Measurements from ENCODE around the gene MED12. TPM values are rescaled to one million over a fixed set of nuclear protein-coding genes. Genes with fewer than 3 reads are reported as not detected.

The MED12 gene
- 10 to 100 TPM in 2 of 6 donors, 1 to 10 TPM in 4; 7.2 to 20.3 (median 9.0) TPM for polyA plus RNA-seq (ENCODE audit: low read depth in 6 of 6)

- H3K4me1 Mint-ChIP-seq = peaks cover 0 to 23% (median 14%) of the 10 kb centered on the region in 3 donors
- H3K27me3 Mint-ChIP-seq = no peaks in the 10 kb centered on the region
- ATAC-seq (ENCODE audit: low read depth in 2 of 2) = peak; percentile 92 to 94
- peaks cover 0 to 2% (median 0%) of the 10 kb centered on the region in 7 donors for H3K9me3 Mint-ChIP-seq
- peak within 1 kb of the TSS; percentile 87 to 95 (median 91) for H3K4me3 Mint-ChIP-seq
- peak; percentile 74 for DNase-seq
- peak within 1 kb of the TSS; percentile 94 to 98 (median 95) for H3K27ac Mint-ChIP-seq
- peaks cover 0 to 13% of the 10 kb centered on the region in 2 donors for H3K36me3 Mint-ChIP-seq
Observed at GRCh38 chrX:71118032-71118984, at the start of gene MED12. TSS of gene MED12 (plus strand) at chrX:71118596. CDS start at chrX:71118755, 159 bp downstream.

- peaks cover 3 to 12% (median 10%) of the 10 kb centered on the region in 3 donors for H3K4me1 Mint-ChIP-seq
- H3K27ac Mint-ChIP-seq = peak overlapping the region in 1 of 6 donors; percentile 18
- peak overlapping the region in 1 of 8 donors; percentile 70 for H3K4me3 Mint-ChIP-seq
- DNase-seq = no peak
- H3K36me3 Mint-ChIP-seq = no peaks in the 10 kb centered on the region
- H3K9me3 Mint-ChIP-seq = peaks cover 0 to 2% (median 0%) of the 10 kb centered on the region in 7 donors
- peaks cover 0 to 38% (median 0%) of the 10 kb centered on the region in 3 donors for H3K27me3 Mint-ChIP-seq
- no peak for ATAC-seq (ENCODE audit: low read depth in 2 of 2)
Observed at GRCh38 chrX:71070531-71070930, 47.9 kb upstream of the MED12 start.

DNA sequence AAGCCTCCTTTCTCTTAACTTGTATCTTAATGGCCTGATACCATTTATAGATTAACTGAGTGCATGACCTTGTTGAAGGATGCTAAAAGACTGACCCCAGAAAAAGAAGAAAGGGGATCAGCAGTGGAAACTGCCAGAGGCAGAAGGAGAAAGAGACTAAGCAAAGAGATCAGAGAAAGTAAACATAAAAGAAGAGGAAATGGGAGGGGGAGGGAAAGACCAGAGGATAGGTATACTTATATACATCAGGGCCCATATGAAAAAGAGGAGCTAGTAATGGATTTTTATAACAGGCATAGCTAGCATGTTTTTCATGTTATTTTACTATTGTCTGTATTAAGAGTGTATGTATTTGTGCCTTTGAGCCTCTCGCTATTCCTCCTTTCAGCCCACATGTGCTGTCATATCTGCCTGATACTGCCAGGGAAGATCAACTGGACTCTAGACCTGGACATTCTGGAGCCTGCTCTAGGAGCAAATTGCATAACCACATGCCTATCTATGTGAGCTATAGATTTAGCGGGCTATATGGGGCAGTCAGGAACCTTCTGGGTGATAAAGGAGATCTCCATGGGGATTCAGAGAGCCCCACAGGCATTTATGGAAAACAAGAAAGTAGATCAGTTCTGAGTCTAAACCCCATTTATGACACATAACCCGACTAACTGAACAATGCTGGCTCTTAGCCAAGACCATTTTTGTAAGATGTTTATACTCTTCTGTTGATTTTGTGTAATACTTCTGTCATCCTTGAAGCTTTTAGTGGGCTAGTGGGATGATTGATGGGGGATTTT lies 36.9 kb upstream of the MED12 start:
- Mint-ChIP-seq H3K27me3 (peaks cover 0 to 5% (median 1%) of the 10 kb centered on the region in 3 donors), H3K4me1 (no peaks in the 10 kb centered on the region), H3K4me3 (no peak overlapping the region), H3K27ac (no peak overlapping the region), H3K36me3 (no peaks in the 10 kb centered on the region), H3K9me3 (peaks cover 0 to 2% (median 0%) of the 10 kb centered on the region in 7 donors)
- DNase-seq = no peak
- no peak for ATAC-seq (ENCODE audit: low read depth in 2 of 2)

GRCh38 chrX:71082124-71082647 lies 36.2 kb upstream of the MED12 start:
- DNase-seq = no peak
- Mint-ChIP-seq H3K9me3 (peaks cover 0 to 2% (median 0%) of the 10 kb centered on the region in 7 donors), H3K4me3 (no peak overlapping the region), H3K4me1 (no peaks in the 10 kb centered on the region), H3K36me3 (no peaks in the 10 kb centered on the region), H3K27ac (no peak overlapping the region), H3K27me3 (no peaks in the 10 kb centered on the region)
- no peak for ATAC-seq (ENCODE audit: low read depth in 2 of 2)

DNA sequence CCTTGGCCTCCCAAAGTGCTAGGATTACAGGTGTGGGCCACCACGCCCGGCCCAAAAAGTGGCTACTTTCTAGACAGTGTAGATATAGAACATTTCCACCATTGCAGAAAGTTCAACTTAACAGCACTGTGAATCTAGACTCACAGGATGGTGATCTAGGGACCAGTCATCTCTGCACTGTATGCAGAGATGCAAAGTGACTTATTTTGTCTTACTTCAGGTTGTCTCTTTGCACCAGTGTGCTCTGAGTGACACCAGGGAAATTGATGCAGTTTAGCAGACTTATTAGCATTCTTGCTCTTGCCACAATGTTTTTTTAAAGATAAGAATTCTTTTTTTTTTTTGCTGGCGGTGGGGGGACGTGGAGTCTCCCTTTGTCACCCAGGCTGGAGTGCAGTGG lies 35.6 kb upstream of the MED12 start:
- no peaks in the 10 kb centered on the region for H3K27me3 Mint-ChIP-seq
- peaks cover 0 to 2% (median 0%) of the 10 kb centered on the region in 7 donors for H3K9me3 Mint-ChIP-seq
- H3K36me3 Mint-ChIP-seq = no peaks in the 10 kb centered on the region
- no peak overlapping the region for H3K4me3 Mint-ChIP-seq
- no peaks in the 10 kb centered on the region for H3K4me1 Mint-ChIP-seq
- DNase-seq = no peak
- ATAC-seq (ENCODE audit: low read depth in 2 of 2) = no peak
- H3K27ac Mint-ChIP-seq = no peak overlapping the region

GRCh38 chrX:71085900-71086299 lies 32.5 kb upstream of the MED12 start:
- Mint-ChIP-seq H3K4me1 (no peaks in the 10 kb centered on the region), H3K27ac (no peak overlapping the region), H3K36me3 (no peaks in the 10 kb centered on the region), H3K9me3 (no peaks in the 10 kb centered on the region), H3K27me3 (no peaks in the 10 kb centered on the region), H3K4me3 (no peak overlapping the region)
- ATAC-seq (ENCODE audit: low read depth in 2 of 2) (no peak), DNase-seq (no peak)

- no peak overlapping the region for H3K27ac Mint-ChIP-seq
- DNase-seq (no peak), ATAC-seq (ENCODE audit: low read depth in 2 of 2) (no peak)
- peaks cover 0 to 12% (median 0%) of the 10 kb centered on the region in 3 donors for H3K27me3 Mint-ChIP-seq
- H3K36me3 Mint-ChIP-seq = no peaks in the 10 kb centered on the region
- peak overlapping the region in 2 of 8 donors; percentile 15 to 44 for H3K4me3 Mint-ChIP-seq
- peaks cover 0 to 5% (median 0%) of the 10 kb centered on the region in 7 donors for H3K9me3 Mint-ChIP-seq
- H3K4me1 Mint-ChIP-seq = peaks cover 8 to 14% (median 10%) of the 10 kb centered on the region in 3 donors
Observed at GRCh38 chrX:71091263-71091662, 27.1 kb upstream of the MED12 start.

DNA sequence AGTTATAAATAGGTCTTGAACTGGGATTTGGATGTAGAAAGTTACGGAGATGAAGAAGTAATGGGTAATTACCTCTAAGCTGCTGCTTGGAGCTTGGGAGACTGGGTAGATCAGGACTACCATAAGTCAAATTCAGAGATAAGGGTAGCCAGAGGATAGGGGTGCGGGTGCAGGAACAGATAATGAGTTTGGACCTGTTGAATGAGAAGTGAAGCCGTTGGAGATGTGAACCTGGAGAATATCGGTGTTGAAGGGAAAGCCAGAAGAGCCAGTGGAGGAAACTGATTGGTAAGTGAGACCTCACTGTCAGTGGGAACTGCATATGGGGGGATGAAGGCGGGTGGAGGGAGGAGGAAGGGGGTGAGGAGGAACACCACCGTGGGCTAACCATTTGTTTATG lies 23.4 kb upstream of the MED12 start:
- H3K27me3 Mint-ChIP-seq = peaks cover 0 to 12% (median 0%) of the 10 kb centered on the region in 3 donors
- H3K4me1 Mint-ChIP-seq = peaks cover 15 to 36% (median 23%) of the 10 kb centered on the region in 3 donors
- peak overlapping the region in 3 of 6 donors; percentile 15 to 98 (median 93) for H3K27ac Mint-ChIP-seq
- H3K36me3 Mint-ChIP-seq = no peaks in the 10 kb centered on the region
- no peak for ATAC-seq (ENCODE audit: low read depth in 2 of 2)
- H3K4me3 Mint-ChIP-seq = peak overlapping the region; percentile 90 to 98 (median 94)
- peaks cover 0 to 5% (median 0%) of the 10 kb centered on the region in 7 donors for H3K9me3 Mint-ChIP-seq
- no peak for DNase-seq

GRCh38 chrX:71095555-71095980 lies 22.8 kb upstream of the MED12 start, which contains the start of gene FOXO4:
TSS of gene FOXO4 (plus strand) at chrX:71095851. CDS start at chrX:71096529, 678 bp downstream.
- Mint-ChIP-seq H3K27ac (peak within 1 kb of the TSS; percentile 93 to 99 (median 95)), H3K4me1 (peaks cover 15 to 39% (median 23%) of the 10 kb centered on the region in 3 donors), H3K9me3 (peaks cover 0 to 5% (median 0%) of the 10 kb centered on the region in 7 donors), H3K27me3 (peaks cover 0 to 16% (median 0%) of the 10 kb centered on the region in 3 donors), H3K36me3 (no peaks in the 10 kb centered on the region), H3K4me3 (peak within 1 kb of the TSS; percentile 90 to 98 (median 94))
- ATAC-seq (ENCODE audit: low read depth in 2 of 2) (peak; percentile 86 to 87), DNase-seq (peak; percentile 83)

DNA sequence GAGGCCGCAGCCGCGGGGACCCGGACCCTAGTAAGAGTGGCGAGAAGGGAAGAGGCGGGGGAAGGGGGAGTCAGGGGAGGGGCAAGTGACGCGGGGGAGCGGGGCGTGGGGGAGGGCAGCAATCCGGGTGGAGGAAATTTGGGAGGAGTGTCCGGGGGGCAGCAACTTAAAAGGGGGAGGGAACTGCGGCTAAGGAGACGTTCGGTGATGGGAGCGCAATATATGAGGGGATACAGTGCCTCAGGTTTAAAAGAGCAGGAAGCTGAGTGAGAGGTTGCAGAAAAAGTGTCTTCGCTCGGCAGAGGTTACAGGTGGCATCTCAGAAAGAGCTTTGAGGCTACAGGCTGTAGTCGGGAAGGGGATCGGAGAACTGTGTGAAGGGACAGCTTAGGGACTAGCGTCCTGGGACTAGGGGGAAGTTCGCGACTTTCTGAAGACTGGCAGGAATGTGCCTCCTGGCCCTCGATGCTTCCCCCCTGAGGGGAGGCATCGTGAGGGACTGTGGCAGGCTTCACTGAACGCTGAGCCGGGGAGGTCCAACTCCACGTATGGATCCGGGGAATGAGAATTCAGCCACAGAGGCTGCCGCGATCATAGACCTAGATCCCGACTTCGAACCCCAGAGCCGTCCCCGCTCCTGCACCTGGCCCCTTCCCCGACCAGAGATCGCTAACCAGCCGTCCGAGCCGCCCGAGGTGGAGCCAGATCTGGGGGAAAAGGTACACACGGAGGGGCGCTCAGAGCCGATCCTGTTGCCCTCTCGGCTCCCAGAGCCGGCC lies 22.2 kb upstream of the MED12 start:
- Mint-ChIP-seq H3K27me3 (peaks cover 0 to 20% (median 0%) of the 10 kb centered on the region in 3 donors), H3K36me3 (no peaks in the 10 kb centered on the region), H3K9me3 (peaks cover 0 to 5% (median 0%) of the 10 kb centered on the region in 7 donors), H3K4me1 (peaks cover 15 to 43% (median 25%) of the 10 kb centered on the region in 3 donors), H3K4me3 (peak overlapping the region; percentile 90 to 98 (median 94)), H3K27ac (peak overlapping the region; percentile 93 to 99 (median 95))
- ATAC-seq (ENCODE audit: low read depth in 2 of 2) (peak; percentile 37 to 39), DNase-seq (no peak)

DNA sequence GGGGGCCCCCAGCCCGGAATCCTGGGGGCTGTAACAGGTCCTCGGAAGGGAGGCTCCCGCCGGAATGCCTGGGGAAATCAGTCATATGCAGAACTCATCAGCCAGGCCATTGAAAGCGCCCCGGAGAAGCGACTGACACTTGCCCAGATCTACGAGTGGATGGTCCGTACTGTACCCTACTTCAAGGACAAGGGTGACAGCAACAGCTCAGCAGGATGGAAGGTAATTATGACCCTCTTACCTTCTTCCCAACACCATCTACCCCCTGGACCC lies 21.7 kb upstream of the MED12 start:
- ATAC-seq (ENCODE audit: low read depth in 2 of 2) = no peak
- no peak for DNase-seq
- Mint-ChIP-seq H3K4me3 (peak overlapping the region; percentile 90 to 98 (median 94)), H3K36me3 (no peaks in the 10 kb centered on the region), H3K27me3 (peaks cover 0 to 20% (median 0%) of the 10 kb centered on the region in 3 donors), H3K9me3 (peaks cover 0 to 5% (median 0%) of the 10 kb centered on the region in 7 donors), H3K27ac (peak overlapping the region in 1 of 6 donors; percentile 99), H3K4me1 (peaks cover 15 to 48% (median 29%) of the 10 kb centered on the region in 3 donors)

- peaks cover 0 to 20% (median 0%) of the 10 kb centered on the region in 3 donors for H3K27me3 Mint-ChIP-seq
- no peaks in the 10 kb centered on the region for H3K36me3 Mint-ChIP-seq
- H3K27ac Mint-ChIP-seq = peak overlapping the region in 3 of 6 donors; percentile 19 to 71 (median 49)
- H3K9me3 Mint-ChIP-seq = peaks cover 0 to 5% (median 0%) of the 10 kb centered on the region in 7 donors
- ATAC-seq (ENCODE audit: low read depth in 2 of 2) (peak; percentile 59 to 63), DNase-seq (peak; percentile 76)
- H3K4me3 Mint-ChIP-seq = peak overlapping the region in 6 of 8 donors; percentile 24 to 81 (median 54)
- H3K4me1 Mint-ChIP-seq = peaks cover 26 to 58% (median 38%) of the 10 kb centered on the region in 3 donors
Observed at GRCh38 chrX:71098302-71098701, 20.1 kb upstream of the MED12 start.
